ENCODE measurements around the gene WWOX.

The WWOX gene

GRCh38 chr16:78993346-78993745 is 893.9 kb downstream of the WWOX start:
- DNase-seq (ENCODE audit: low read depth): no peak

GRCh38 chr16:78994135-78994745 is 894.8 kb downstream of the WWOX start:
- no peak for DNase-seq (ENCODE audit: low read depth)

- DNase-seq (ENCODE audit: low read depth): no peak
Measured at GRCh38 chr16:78995441-78995840, 896.0 kb downstream of the WWOX start.

- DNase-seq (ENCODE audit: low read depth): no peak
Measured at GRCh38 chr16:78996790-78997189, 897.3 kb downstream of the WWOX start.

GRCh38 chr16:78998879-78999278 is 899.4 kb downstream of the WWOX start:
- no peak for DNase-seq (ENCODE audit: low read depth)

GRCh38 chr16:79001156-79001967 is 901.9 kb downstream of the WWOX start:
- no peak for DNase-seq (ENCODE audit: low read depth)

GRCh38 chr16:79003026-79003609 is 903.7 kb downstream of the WWOX start:
- DNase-seq (ENCODE audit: low read depth): no peak

- no peak for DNase-seq (ENCODE audit: low read depth)
Measured at GRCh38 chr16:79004309-79004708, 904.9 kb downstream of the WWOX start.

GRCh38 chr16:79005096-79005495 is 905.6 kb downstream of the WWOX start:
- no peak for DNase-seq (ENCODE audit: low read depth)

GRCh38 chr16:79006206-79006605 is 906.8 kb downstream of the WWOX start:
- no peak for DNase-seq (ENCODE audit: low read depth)

GRCh38 chr16:79006765-79007164 is 907.3 kb downstream of the WWOX start:
- no peak for DNase-seq (ENCODE audit: low read depth)

GRCh38 chr16:79007614-79008013 is 908.2 kb downstream of the WWOX start:
- DNase-seq (ENCODE audit: low read depth): no peak

- DNase-seq (ENCODE audit: low read depth): no peak
Measured at GRCh38 chr16:79008036-79008868, 908.8 kb downstream of the WWOX start.

- DNase-seq (ENCODE audit: low read depth): no peak
Measured at GRCh38 chr16:79008869-79009179, 909.4 kb downstream of the WWOX start.

- DNase-seq (ENCODE audit: low read depth): no peak
Measured at GRCh38 chr16:79009896-79010295, 910.4 kb downstream of the WWOX start.

- DNase-seq (ENCODE audit: low read depth): no peak
Measured at GRCh38 chr16:79011282-79011681, 911.8 kb downstream of the WWOX start.

GRCh38 chr16:79012671-79013434 is 913.4 kb downstream of the WWOX start:
- no peak for DNase-seq (ENCODE audit: low read depth)

- DNase-seq (ENCODE audit: low read depth): no peak
Measured at GRCh38 chr16:79013930-79014660, 914.6 kb downstream of the WWOX start.

- DNase-seq (ENCODE audit: low read depth): no peak
Measured at GRCh38 chr16:79018650-79019429, 919.4 kb downstream of the WWOX start.

- no peak for DNase-seq (ENCODE audit: low read depth)
Measured at GRCh38 chr16:79019431-79019830, 920.0 kb downstream of the WWOX start.

All from CMK (cell line).